ENCODE measurements around the gene RNF148. TPM values are rescaled to one million over a fixed set of nuclear protein-coding genes. Genes with fewer than 3 reads are reported as not detected.

The RNF148 gene
- total RNA-seq, 1 donor from 2014 or later, result not detected

DNA sequence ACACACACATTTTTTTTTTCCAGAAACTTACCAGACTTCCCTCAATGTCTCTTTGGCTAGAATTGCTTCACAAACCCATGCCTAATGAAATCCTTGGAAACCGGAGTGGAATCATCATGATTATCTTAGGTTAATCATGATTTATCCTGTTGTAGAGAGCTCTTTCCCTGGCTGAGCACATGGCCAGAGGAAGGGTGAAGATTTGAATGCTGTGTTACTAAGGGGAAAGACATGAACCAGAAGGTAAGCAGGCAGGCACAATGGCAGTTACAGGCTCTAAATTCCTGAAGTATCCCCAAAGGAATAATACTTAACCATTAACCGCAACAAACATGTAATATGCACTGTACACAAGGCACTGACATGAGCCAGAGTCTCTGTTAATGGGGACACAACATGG, 4.1 kb upstream of the RNF148 start:
- no peak for DNase-seq (ENCODE audit: low spot score in 2 of 2, unreplicated experiment in 2 of 2)
- Mint-ChIP-seq H3K4me1 (no peaks in the 10 kb centered on the region), H3K27ac (no peak overlapping the region), H3K4me3 (no peak overlapping the region), H3K9me3 (peaks cover 4% of the 10 kb centered on the region), H3K36me3 (no peaks in the 10 kb centered on the region), H3K27me3 (ENCODE audit: low read depth) (no peaks in the 10 kb centered on the region)
- TF ChIP-seq, protein P1, sequence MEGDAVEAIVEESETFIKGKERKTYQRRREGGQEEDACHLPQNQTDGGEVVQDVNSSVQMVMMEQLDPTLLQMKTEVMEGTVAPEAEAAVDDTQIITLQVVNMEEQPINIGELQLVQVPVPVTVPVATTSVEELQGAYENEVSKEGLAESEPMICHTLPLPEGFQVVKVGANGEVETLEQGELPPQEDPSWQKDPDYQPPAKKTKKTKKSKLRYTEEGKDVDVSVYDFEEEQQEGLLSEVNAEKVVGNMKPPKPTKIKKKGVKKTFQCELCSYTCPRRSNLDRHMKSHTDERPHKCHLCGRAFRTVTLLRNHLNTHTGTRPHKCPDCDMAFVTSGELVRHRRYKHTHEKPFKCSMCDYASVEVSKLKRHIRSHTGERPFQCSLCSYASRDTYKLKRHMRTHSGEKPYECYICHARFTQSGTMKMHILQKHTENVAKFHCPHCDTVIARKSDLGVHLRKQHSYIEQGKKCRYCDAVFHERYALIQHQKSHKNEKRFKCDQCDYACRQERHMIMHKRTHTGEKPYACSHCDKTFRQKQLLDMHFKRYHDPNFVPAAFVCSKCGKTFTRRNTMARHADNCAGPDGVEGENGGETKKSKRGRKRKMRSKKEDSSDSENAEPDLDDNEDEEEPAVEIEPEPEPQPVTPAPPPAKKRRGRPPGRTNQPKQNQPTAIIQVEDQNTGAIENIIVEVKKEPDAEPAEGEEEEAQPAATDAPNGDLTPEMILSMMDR (IDR thresholded peaks at IDR 0.05; ENCODE audit: unreplicated experiment), result no peak

GRCh38 chr7:122699017-122699416, 3.7 kb downstream of the RNF148 start, which contains the start of gene RNF133:
Gene RNF133 (minus strand): TSS chr7:122699117. CDS start chr7:122698918, 199 bp downstream.
- Mint-ChIP-seq H3K27ac (no peak within 1 kb of the TSS), H3K9me3 (no peaks in the 10 kb centered on the region), H3K4me1 (no peaks in the 10 kb centered on the region), H3K27me3 (ENCODE audit: low read depth) (no peaks in the 10 kb centered on the region), H3K4me3 (no peak within 1 kb of the TSS), H3K36me3 (no peaks in the 10 kb centered on the region)
- TF ChIP-seq, protein P1 (IDR thresholded peaks at IDR 0.05; ENCODE audit: unreplicated experiment), result no peak
- no peak for DNase-seq (ENCODE audit: low spot score in 2 of 2, unreplicated experiment in 2 of 2)

- Mint-ChIP-seq H3K9me3 (peaks cover 6% of the 10 kb centered on the region), H3K4me1 (no peaks in the 10 kb centered on the region), H3K27me3 (ENCODE audit: low read depth) (no peaks in the 10 kb centered on the region), H3K36me3 (no peaks in the 10 kb centered on the region), H3K4me3 (no peak overlapping the region), H3K27ac (no peak overlapping the region)
- no peak for DNase-seq (ENCODE audit: low spot score in 2 of 2, unreplicated experiment in 2 of 2)
- TF ChIP-seq, protein P1 (IDR thresholded peaks at IDR 0.05; ENCODE audit: unreplicated experiment), result no peak
Measured at GRCh38 chr7:122695816-122696215, 6.9 kb downstream of the RNF148 start.

DNA sequence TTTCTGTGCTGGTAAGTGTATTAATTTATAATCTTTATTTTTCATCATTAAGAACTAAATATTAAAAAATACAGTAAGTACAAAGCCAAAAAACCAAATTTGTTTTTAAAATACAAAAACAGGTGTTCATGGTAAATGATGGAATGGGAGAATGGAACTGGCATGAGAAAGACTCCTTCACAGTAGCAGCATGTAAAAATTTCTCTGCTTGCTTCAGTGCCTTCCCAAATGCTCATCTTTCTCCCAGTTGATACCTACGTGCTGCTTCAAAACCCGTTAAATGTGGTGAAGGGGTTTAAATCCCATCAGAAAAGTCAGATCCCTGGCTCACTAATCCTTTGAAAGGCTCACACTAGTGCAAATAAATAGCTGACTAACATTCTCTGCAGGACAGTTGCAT, 8.0 kb downstream of the RNF148 start:
- no peak for DNase-seq (ENCODE audit: low spot score in 2 of 2, unreplicated experiment in 2 of 2)
- no peaks in the 10 kb centered on the region for H3K4me1 Mint-ChIP-seq
- peaks cover 6% of the 10 kb centered on the region for H3K9me3 Mint-ChIP-seq
- H3K36me3 Mint-ChIP-seq, result no peaks in the 10 kb centered on the region
- no peak overlapping the region for H3K27ac Mint-ChIP-seq
- TF ChIP-seq, protein P1 (IDR thresholded peaks at IDR 0.05; ENCODE audit: unreplicated experiment), result no peak
- no peaks in the 10 kb centered on the region for H3K27me3 Mint-ChIP-seq (ENCODE audit: low read depth)
- no peak overlapping the region for H3K4me3 Mint-ChIP-seq

DNA sequence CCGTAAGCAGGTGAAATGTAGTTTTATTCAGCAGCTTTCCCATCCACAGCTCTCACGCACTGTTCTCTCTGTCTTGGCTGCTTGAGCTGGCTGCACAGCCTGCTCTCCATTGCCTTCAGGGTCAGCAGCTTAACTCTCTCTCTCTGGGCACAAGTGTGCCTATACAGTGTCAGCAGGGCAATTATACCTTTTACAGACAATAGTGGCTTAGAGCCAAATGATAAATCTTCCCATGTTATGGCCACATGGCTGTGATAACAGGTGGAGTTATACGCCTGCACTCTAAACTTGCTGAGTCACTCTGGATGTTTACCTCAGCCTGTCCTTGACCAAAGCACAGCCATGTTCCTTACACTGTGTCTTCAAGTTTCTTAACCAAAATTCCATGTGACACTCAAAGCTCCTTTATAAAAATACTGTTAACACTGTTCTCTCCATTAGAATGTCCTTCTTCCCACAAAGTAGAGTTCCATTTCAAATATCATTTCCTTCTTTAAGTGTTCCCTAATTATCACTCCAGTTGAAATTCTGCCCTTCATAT, 9.9 kb downstream of the RNF148 start:
- Mint-ChIP-seq H3K4me1 (no peaks in the 10 kb centered on the region), H3K4me3 (no peak overlapping the region), H3K36me3 (no peaks in the 10 kb centered on the region), H3K27ac (no peak overlapping the region), H3K27me3 (ENCODE audit: low read depth) (no peaks in the 10 kb centered on the region), H3K9me3 (peaks cover 6% of the 10 kb centered on the region)
- DNase-seq (ENCODE audit: low spot score in 2 of 2, unreplicated experiment in 2 of 2), result no peak
- TF ChIP-seq, protein P1 (IDR thresholded peaks at IDR 0.05; ENCODE audit: unreplicated experiment), result no peak

Data from mesothelial cell of epicardium (in vitro differentiated cells).